Measurements from ENCODE around the gene TXLNA. TPM values are rescaled to one million over a fixed set of nuclear protein-coding genes. Genes with fewer than 3 reads are reported as not detected.
A peak's percentile ranks its signal among the peaks of the same experiment; 100 is the strongest.

TXLNA gene
- polyA plus RNA-seq, 5 donors = 35.6 to 49.1 (median 42.6) TPM

DNA sequence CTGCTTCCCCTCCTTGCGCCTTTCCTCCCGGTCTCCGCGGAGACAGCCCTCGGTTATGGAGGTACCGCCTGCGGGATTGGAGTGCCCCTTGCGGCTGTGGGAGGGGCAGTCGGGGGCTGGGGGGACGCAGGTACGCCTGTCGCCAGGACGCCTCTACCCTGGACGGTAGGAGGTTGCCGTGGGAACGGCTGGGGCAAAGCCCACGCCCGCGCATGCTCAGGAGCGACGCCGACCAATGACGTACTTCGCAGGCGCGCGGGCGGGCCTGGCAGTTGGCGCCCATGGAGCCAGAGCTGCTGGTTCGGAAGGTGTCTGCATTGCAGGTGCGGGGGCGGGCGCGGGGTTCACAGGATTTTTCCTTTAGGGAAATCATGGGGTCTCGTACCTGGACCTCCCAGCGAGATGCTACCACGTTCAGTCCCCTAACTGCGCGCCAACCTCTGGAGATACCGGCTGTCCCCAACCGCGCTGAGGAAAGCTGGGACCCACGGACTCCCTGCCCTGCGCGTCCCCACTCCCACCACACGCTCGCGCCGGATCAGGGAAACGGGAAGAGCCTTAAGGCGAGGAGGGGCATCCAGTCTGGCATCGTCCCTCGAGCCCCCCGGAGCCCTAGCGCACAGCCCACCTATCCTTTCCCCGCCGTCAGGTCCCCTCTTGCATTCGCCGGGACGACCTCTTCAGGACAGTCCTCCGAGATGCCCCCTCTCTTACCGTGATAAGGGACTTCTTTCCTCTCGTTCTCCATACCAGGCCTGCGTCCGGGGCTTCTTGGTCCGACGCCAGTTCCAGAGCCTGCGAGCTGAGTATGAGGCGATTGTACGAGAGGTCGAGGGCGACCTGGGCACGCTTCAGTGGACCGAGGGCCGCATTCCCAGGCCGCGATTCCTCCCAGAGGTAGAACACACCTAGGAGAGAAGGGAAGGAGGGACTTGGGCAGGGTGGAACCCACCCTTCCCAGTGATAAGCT is 26.2 kb downstream of the TXLNA start, which contains the start of gene IQCC:
Gene IQCC, plus strand, starts transcription at position 271 of the 970 bp plus-strand sequence. Its CDS starts 11 bp downstream, at position 282.
- DNase-seq = peak; percentile 87 to 88

GRCh38 chr1:32208469-32208868 is 29.0 kb downstream of the TXLNA start:
- DNase-seq = no peak

- DNase-seq = peak in 1 of 2 donors; percentile 38
These were observed 29.4 kb downstream of the TXLNA start, which contains the start of gene DCDC2B for GRCh38 chr1:32208891-32209328. DCDC2B (plus strand) TSS chr1:32209089; CDS start chr1:32209094, 5 bp downstream.

DNA sequence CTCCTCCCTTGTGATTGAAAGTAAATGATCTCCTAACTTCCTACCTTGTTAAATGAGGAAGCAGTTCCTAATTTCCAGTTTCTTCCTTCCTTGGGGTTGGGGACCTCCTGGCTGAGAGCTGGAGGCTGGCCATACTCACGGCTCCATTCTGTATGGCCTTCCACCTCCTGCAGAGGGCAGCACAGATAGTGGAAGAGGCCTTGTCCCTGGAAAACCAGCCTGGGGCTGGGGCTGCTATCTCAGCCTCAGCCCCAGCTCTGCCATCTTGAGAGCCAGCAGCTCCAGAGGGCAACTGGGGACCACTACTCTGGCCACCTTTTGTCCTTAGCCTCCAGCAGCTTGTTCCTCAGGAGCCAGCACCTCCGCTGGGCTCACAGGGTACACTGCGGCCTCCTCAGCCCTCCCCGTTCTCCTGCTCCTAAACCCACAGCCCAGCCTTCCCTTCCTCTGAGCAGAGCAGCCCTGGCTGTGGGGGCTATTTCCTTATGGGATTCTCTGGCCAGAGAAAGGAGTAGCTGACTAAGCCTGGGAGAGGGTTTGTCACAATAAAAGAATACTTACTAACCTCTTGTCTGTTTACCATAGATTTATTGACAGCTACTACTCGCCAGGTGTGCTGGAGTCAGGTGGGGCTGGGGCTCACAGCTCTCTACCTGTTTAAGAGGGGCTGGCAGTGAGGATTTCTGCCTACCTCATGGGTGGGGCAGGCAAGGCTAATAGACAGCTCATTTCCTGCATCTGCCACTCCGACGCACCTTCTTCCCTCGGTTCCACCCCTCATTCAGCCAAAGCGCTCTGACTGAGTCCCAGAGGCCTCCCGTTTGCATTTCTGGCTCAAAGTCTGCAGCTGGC is 36.4 kb downstream of the TXLNA start:
- no peak for DNase-seq

- no peak for DNase-seq
These were observed 37.1 kb downstream of the TXLNA start for GRCh38 chr1:32216566-32216965.

DNA sequence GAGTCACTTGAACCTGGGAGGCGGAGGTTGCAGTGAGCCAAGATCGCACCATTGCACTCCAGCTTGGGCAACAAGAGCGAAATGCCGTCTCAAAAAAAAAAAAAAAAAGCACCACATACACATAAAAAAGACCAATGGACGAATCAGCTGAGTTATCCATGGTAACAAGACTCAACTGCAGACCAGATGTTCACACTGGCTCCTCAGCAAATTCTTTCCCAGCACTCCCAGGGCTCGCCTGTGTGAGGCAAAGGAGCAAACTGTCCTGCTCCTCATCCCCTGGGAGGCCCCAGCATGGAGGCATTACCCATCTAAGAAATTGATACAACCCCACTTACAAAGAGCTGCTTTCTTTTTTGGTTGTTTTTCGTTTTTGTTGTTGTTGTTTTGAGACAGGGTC is 39.5 kb downstream of the TXLNA start:
- no peak for DNase-seq

GRCh38 chr1:32220746-32221580 is 41.5 kb downstream of the TXLNA start:
- no peak for DNase-seq

DNA sequence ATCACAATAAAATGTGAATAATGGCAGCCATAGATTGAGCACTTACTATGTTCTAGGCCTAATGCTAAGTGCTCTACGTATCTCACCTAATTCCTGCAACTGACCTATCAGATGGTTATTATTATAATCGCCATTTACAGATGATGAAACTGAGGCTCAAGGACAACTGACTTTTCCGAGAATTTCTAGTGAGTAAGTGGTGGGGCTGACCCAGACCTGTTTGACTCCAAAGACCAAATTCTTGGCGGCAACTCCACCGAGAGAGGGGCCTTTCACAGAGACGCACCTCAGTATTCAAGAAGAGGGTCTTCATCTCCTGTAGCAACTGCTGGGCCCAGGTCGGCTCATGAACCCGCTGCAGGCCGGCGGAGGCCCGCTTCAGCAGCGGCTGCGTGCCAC is 42.1 kb downstream of the TXLNA start:
- DNase-seq = no peak

GRCh38 chr1:32221980-32222755 is 42.7 kb downstream of the TXLNA start, which contains the start of the genes EIF3I and TMEM234:
EIF3I (plus strand) TSS chr1:32222407; CDS start chr1:32222442, 35 bp downstream.
TMEM234 (minus strand) TSS chr1:32222353; CDS start chr1:32222322, 31 bp downstream.
- peak; percentile 88 to 92 for DNase-seq

- no peak for DNase-seq
These were observed 44.2 kb downstream of the TXLNA start for GRCh38 chr1:32223683-32224082.

GRCh38 chr1:32224285-32224684 is 44.8 kb downstream of the TXLNA start:
- no peak for DNase-seq

DNA sequence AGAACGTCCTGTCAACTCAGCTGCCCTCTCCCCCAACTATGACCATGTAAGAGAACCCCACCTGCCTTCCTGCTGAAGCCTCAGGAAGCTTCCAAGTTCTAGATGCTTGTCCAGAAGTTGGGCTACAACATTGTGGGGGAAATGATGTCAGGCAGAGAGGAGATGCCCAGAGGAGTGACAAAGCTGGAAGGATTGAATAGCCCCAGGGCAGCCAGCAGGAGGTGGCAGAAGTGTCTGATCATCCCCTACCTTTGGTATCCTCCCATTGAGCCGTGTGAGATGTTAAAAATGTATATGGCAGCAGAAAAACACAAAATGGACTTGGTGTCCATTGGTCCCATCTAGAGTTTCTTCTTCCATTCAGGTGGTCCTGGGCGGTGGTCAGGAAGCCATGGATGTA is 49.3 kb downstream of the TXLNA start:
- DNase-seq = no peak

- no peak for DNase-seq
These were observed 52.5 kb downstream of the TXLNA start for GRCh38 chr1:32231843-32232432.

DNA sequence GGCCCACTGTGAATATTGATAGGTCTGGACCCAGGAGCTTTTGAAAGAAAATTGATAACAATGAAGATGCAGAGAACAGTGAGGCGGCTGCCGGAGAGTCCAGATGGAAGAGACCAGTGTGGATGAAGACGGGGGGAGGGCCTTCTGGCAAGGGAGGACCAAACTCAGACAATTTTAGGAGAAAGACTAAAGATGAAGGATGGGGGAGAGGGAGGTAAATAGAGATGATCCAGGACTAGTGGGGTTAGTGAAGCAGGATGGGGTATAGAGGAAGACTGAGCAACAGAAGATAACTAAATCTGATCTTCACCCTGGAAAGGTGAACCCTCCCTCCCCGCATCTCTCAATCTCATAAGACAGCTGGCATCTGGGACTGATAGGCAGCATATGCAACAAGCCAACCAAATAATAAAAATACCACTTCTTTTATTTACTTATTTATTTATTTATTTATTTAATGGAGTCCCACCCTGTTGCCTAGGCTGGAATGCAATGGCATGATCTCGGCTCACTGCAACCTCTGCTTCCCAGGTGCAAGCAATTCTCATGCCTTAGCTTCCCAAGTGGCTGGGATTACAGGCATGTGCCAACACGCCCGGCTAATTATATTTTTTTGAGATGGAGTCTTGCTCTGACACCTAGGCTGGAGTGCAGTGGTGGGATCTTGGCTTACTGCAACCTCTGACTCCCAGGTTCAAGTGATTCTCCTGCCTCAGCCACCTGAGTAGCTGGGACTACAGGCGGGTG is 53.3 kb downstream of the TXLNA start:
- DNase-seq = no peak

- DNase-seq = no peak
These were observed 55.3 kb downstream of the TXLNA start for GRCh38 chr1:32234792-32235191.

DNA sequence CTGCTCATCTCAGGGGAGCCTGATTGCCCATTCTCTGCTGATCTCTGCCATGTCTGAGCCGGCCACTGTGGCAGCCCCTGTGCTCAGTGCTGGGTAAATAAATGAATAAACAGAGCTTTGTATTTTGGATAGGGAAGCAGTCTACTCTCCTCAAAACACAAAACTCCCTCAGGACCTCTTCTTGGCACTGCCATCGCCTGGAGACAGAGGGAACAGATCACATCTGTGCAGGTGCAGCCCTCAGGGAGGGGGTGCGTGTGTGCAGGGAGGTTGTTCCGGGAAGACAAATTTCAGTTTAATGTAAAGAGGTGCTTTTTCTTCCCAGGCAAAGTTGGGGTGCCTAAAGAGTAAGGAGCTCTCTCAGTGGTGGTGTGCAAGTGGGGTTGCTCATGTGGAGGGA is 59.9 kb downstream of the TXLNA start:
- no peak for DNase-seq

GRCh38 chr1:32239790-32240139 is 60.3 kb downstream of the TXLNA start:
- DNase-seq = no peak

GRCh38 chr1:32240140-32240951 is 60.9 kb downstream of the TXLNA start:
- DNase-seq = peak; percentile 71

All from right lung (tissue), 5 donors.